Activated naive CD8-positive, alpha-beta T cell (primary cell): Measurements from ENCODE around the gene MTUS2.

Experiments
- H3K27ac Mint-ChIP-seq: one replicate; pipeline ENCODE4 v1.8.0; 2021; ENCODE audit warnings: mixed read lengths
- H3K27me3 Mint-ChIP-seq: one replicate; pipeline ENCODE4 v1.8.0; 2021; ENCODE audit warnings: mixed read lengths
- H3K36me3 Mint-ChIP-seq: one replicate; pipeline ENCODE4 v1.8.0; 2021; ENCODE audit warnings: mixed read lengths
- H3K4me1 Mint-ChIP-seq: one replicate; pipeline ENCODE4 v1.8.0; 2021; ENCODE audit warnings: low read depth, mixed read lengths
- H3K4me3 Mint-ChIP-seq: one replicate; pipeline ENCODE4 v1.8.0; 2021; ENCODE audit warnings: mild to moderate bottlenecking, mixed read lengths
- H3K9me3 Mint-ChIP-seq: one replicate; pipeline ENCODE4 v1.8.0; 2021; ENCODE audit warnings: low read depth, mixed read lengths

Gene MTUS2

GRCh38 chr13:29154390-29154789 is 334.3 kb downstream of the MTUS2 start:
- peaks cover 13% of the 10 kb centered on the region for H3K9me3 Mint-ChIP-seq

GRCh38 chr13:29156136-29156535 is 336.0 kb downstream of the MTUS2 start:
- Mint-ChIP-seq H3K36me3 (no peaks in the 10 kb centered on the region), H3K9me3 (peaks cover 12% of the 10 kb centered on the region), H3K4me3 (no peak overlapping the region), H3K4me1 (no peaks in the 10 kb centered on the region), H3K27ac (no peak overlapping the region), H3K27me3 (peaks cover 5% of the 10 kb centered on the region)

More at GRCh38 chr13:29154390-29154789, 334.3 kb downstream of the MTUS2 start:
- H3K27me3 Mint-ChIP-seq = peaks cover 4% of the 10 kb centered on the region
- no peaks in the 10 kb centered on the region for H3K4me1 Mint-ChIP-seq
- H3K27ac Mint-ChIP-seq = no peak overlapping the region
- no peaks in the 10 kb centered on the region for H3K36me3 Mint-ChIP-seq
- no peak overlapping the region for H3K4me3 Mint-ChIP-seq

- Mint-ChIP-seq H3K27ac (no peak overlapping the region), H3K27me3 (peaks cover 2% of the 10 kb centered on the region), H3K9me3 (no peaks in the 10 kb centered on the region), H3K4me3 (no peak overlapping the region), H3K4me1 (no peaks in the 10 kb centered on the region), H3K36me3 (no peaks in the 10 kb centered on the region)
These were observed 339.7 kb downstream of the MTUS2 start for GRCh38 chr13:29159871-29160270.

- H3K4me1 Mint-ChIP-seq = no peaks in the 10 kb centered on the region
- H3K4me3 Mint-ChIP-seq = no peak overlapping the region
- H3K27me3 Mint-ChIP-seq = peaks cover 2% of the 10 kb centered on the region
- H3K36me3 Mint-ChIP-seq = no peaks in the 10 kb centered on the region
- H3K27ac Mint-ChIP-seq = no peak overlapping the region
- no peaks in the 10 kb centered on the region for H3K9me3 Mint-ChIP-seq
These were observed 340.7 kb downstream of the MTUS2 start for GRCh38 chr13:29160862-29161261.

- H3K4me3 Mint-ChIP-seq = no peak overlapping the region
- no peaks in the 10 kb centered on the region for H3K4me1 Mint-ChIP-seq
These were observed 341.5 kb downstream of the MTUS2 start for GRCh38 chr13:29161676-29162075.

GRCh38 chr13:29162638-29163235 is 342.6 kb downstream of the MTUS2 start:
- no peaks in the 10 kb centered on the region for H3K4me1 Mint-ChIP-seq
- no peak overlapping the region for H3K27ac Mint-ChIP-seq
- peaks cover 2% of the 10 kb centered on the region for H3K27me3 Mint-ChIP-seq
- no peak overlapping the region for H3K4me3 Mint-ChIP-seq
- no peaks in the 10 kb centered on the region for H3K36me3 Mint-ChIP-seq
- H3K9me3 Mint-ChIP-seq = no peaks in the 10 kb centered on the region

More at GRCh38 chr13:29161676-29162075, 341.5 kb downstream of the MTUS2 start:
- peaks cover 2% of the 10 kb centered on the region for H3K27me3 Mint-ChIP-seq
- no peaks in the 10 kb centered on the region for H3K9me3 Mint-ChIP-seq
- no peak overlapping the region for H3K27ac Mint-ChIP-seq
- no peaks in the 10 kb centered on the region for H3K36me3 Mint-ChIP-seq

- Mint-ChIP-seq H3K4me3 (no peak overlapping the region), H3K27me3 (peaks cover 2% of the 10 kb centered on the region), H3K4me1 (no peaks in the 10 kb centered on the region), H3K9me3 (no peaks in the 10 kb centered on the region), H3K36me3 (no peaks in the 10 kb centered on the region), H3K27ac (no peak overlapping the region)
These were observed 344.0 kb downstream of the MTUS2 start for GRCh38 chr13:29164116-29164515.

GRCh38 chr13:29165216-29165615 is 345.1 kb downstream of the MTUS2 start:
- Mint-ChIP-seq H3K36me3 (no peaks in the 10 kb centered on the region), H3K4me3 (no peak overlapping the region), H3K27me3 (peaks cover 2% of the 10 kb centered on the region), H3K4me1 (no peaks in the 10 kb centered on the region), H3K9me3 (no peaks in the 10 kb centered on the region), H3K27ac (no peak overlapping the region)

- Mint-ChIP-seq H3K4me3 (no peak overlapping the region), H3K4me1 (no peaks in the 10 kb centered on the region), H3K9me3 (no peaks in the 10 kb centered on the region), H3K36me3 (no peaks in the 10 kb centered on the region), H3K27me3 (peaks cover under 1% of the 10 kb centered on the region), H3K27ac (no peak overlapping the region)
These were observed 345.7 kb downstream of the MTUS2 start for GRCh38 chr13:29165840-29166239.

- Mint-ChIP-seq H3K27me3 (peaks cover 1% of the 10 kb centered on the region), H3K27ac (no peak overlapping the region), H3K36me3 (no peaks in the 10 kb centered on the region), H3K4me1 (no peaks in the 10 kb centered on the region), H3K9me3 (no peaks in the 10 kb centered on the region), H3K4me3 (no peak overlapping the region)
These were observed 350.4 kb downstream of the MTUS2 start for GRCh38 chr13:29170436-29171082.

- Mint-ChIP-seq H3K4me1 (no peaks in the 10 kb centered on the region), H3K4me3 (no peak overlapping the region), H3K27ac (no peak overlapping the region), H3K27me3 (peaks cover 1% of the 10 kb centered on the region), H3K9me3 (no peaks in the 10 kb centered on the region), H3K36me3 (no peaks in the 10 kb centered on the region)
These were observed 351.1 kb downstream of the MTUS2 start for GRCh38 chr13:29171244-29171643.

- Mint-ChIP-seq H3K4me3 (no peak overlapping the region), H3K27ac (no peak overlapping the region), H3K36me3 (no peaks in the 10 kb centered on the region), H3K9me3 (no peaks in the 10 kb centered on the region), H3K4me1 (no peaks in the 10 kb centered on the region), H3K27me3 (peaks cover 3% of the 10 kb centered on the region)
These were observed 354.0 kb downstream of the MTUS2 start for GRCh38 chr13:29174093-29174492.

GRCh38 chr13:29175250-29175873 is 355.2 kb downstream of the MTUS2 start:
- peaks cover 4% of the 10 kb centered on the region for H3K27me3 Mint-ChIP-seq
- no peaks in the 10 kb centered on the region for H3K36me3 Mint-ChIP-seq
- no peak overlapping the region for H3K27ac Mint-ChIP-seq
- no peaks in the 10 kb centered on the region for H3K9me3 Mint-ChIP-seq
- H3K4me3 Mint-ChIP-seq = no peak overlapping the region
- H3K4me1 Mint-ChIP-seq = no peaks in the 10 kb centered on the region

- H3K4me3 Mint-ChIP-seq = no peak overlapping the region
- H3K4me1 Mint-ChIP-seq = no peaks in the 10 kb centered on the region
- H3K36me3 Mint-ChIP-seq = no peaks in the 10 kb centered on the region
- peaks cover 6% of the 10 kb centered on the region for H3K9me3 Mint-ChIP-seq
- H3K27ac Mint-ChIP-seq = no peak overlapping the region
- peaks cover 5% of the 10 kb centered on the region for H3K27me3 Mint-ChIP-seq
These were observed 359.9 kb downstream of the MTUS2 start for GRCh38 chr13:29180055-29180454.

- H3K27me3 Mint-ChIP-seq = peaks cover 5% of the 10 kb centered on the region
- no peak overlapping the region for H3K4me3 Mint-ChIP-seq
- H3K27ac Mint-ChIP-seq = no peak overlapping the region
- no peaks in the 10 kb centered on the region for H3K36me3 Mint-ChIP-seq
- H3K4me1 Mint-ChIP-seq = no peaks in the 10 kb centered on the region
- peaks cover 10% of the 10 kb centered on the region for H3K9me3 Mint-ChIP-seq
These were observed 362.1 kb downstream of the MTUS2 start for GRCh38 chr13:29182216-29182615.
